Smooth muscle cell (in vitro differentiated cells): ENCODE measurements around the gene KCTD16. TPM values are rescaled to one million over a fixed set of nuclear protein-coding genes. Genes with fewer than 3 reads are reported as not detected.

Experiments used
- DNase-seq: peaks from one replicate; lab custom pipeline; 2025; ENCODE audit not compliant: unreplicated experiment; lab: John Stamatoyannopoulos, UW
- H2AFZ ChIP-seq: fragments of 200-600 bp; sonication (generic); 2 replicates; pipeline ENCODE4 v1.6.0; 2016; ENCODE audit warnings: antibody characterized with exemption, low read depth, mild to moderate bottlenecking
- H3F3A ChIP-seq: fragments of 200-600 bp; sonication (generic); 2 replicates; pipeline ENCODE4 v1.6.0; 2017; ENCODE audit warnings: antibody characterized with exemption, low read depth
- H3K27ac ChIP-seq: fragments of 200-600 bp; sonication (generic); 2 replicates; pipeline ENCODE4 v1.5.1; 2016; ENCODE audit warnings: low read depth, mild to moderate bottlenecking
- H3K27me3 ChIP-seq: fragments of 200-600 bp; sonication (generic); 2 replicates; pipeline ENCODE4 v1.6.1; 2016; ENCODE audit warnings: low read depth, mild to moderate bottlenecking
- H3K36me3 ChIP-seq: fragments of 200-600 bp; sonication (generic); 2 replicates; pipeline ENCODE4 v1.5.1; 2016; ENCODE audit warnings: low read depth
- H3K4me1 ChIP-seq: fragments of 200-600 bp; sonication (generic); 2 replicates; pipeline ENCODE4 v1.5.1; 2016; ENCODE audit warnings: low read depth
- H3K4me2 ChIP-seq: fragments of 200-600 bp; sonication (generic); 2 replicates; pipeline ENCODE4 v1.6.0; 2016; ENCODE audit warnings: mild to moderate bottlenecking
- H3K4me3 ChIP-seq: fragments of 200-600 bp; sonication (generic); 2 replicates; pipeline ENCODE4 v1.5.1; 2016; ENCODE audit warnings: mild to moderate bottlenecking
- H3K79me2 ChIP-seq: fragments of 200-600 bp; sonication (generic); 2 replicates; pipeline ENCODE4 v1.6.0; 2016; ENCODE audit warnings: low read depth, mild to moderate bottlenecking
- H3K9ac ChIP-seq: fragments of 200-600 bp; sonication (generic); 2 replicates; pipeline ENCODE4 v1.6.0; 2016; ENCODE audit warnings: low read depth
- H3K9me3 ChIP-seq: fragments of 200-600 bp; sonication (generic); replicated peaks from 2 replicates; pipeline ENCODE4 v1.5.1; 2016; ENCODE audit warnings: low read depth
- H4K20me1 ChIP-seq: fragments of 200-600 bp; sonication (generic); 2 replicates; pipeline ENCODE4 v1.6.0; 2016; ENCODE audit warnings: low read depth
- WGBS: methylation state at CpG from one replicate; pipeline ENCODE4 v1.1.7; 2016; ENCODE audit warnings: low lambda C conversion rate; 5-methylcytosine and 5-hydroxymethylcytosine counted together
- polyA plus RNA-seq: library from polyadenylated mRNA; unstranded; fragments of >200 nt; fragmentation: Nextera tagmentation; extraction: Ambion mirVana; gene quantifications from 2 replicates; pipeline ENCODE4 v1.2.1, GENCODE V29; 2016
- total RNA-seq: library from RNA; depleted of rRNA; stranded (reverse); fragments of >200 nt; gene quantifications from 2 replicates; pipeline ENCODE4 v1.2.3, GENCODE V29; 2014
- TF ChIP-seq, protein P1 (sequence below): fragments of 200-600 bp; sonication (generic); IDR thresholded peaks from 2 replicates; pipeline ENCODE4 v1.5.1; 2017; ENCODE audit warnings: borderline replicate concordance, mild to moderate bottlenecking, antibody characterized with exemption; ENCODE audit not compliant: insufficient read depth, poor library complexity, severe bottlenecking

KCTD16 gene
- total and polyA plus RNA-seq, 2 experiments from 2014 or later = 1.6 to 11.1 TPM

DNA sequence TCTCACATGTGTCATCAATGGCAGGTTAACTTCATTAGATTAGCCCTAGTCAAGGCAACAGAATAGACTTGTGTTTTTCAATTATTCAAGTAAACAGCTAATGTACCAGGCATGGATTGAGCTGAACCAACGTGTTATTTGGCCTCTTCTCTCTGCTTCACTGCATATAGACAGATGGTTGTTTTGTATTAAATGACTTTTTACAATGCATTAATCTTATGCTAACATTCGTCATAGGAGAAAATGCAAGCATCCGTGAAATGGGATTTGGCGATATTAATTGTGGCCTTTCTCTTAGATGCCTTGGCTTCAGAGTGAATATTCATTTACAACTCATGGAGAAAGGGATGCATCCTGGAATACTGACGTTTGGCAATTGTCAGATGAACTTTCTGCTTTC is 208.0 kb downstream of the KCTD16 start:
- no peak overlapping the region for H3K27ac ChIP-seq
- peaks cover 29% of the 10 kb centered on the region for H4K20me1 ChIP-seq
- no peaks in the 10 kb centered on the region for H3K9me3 ChIP-seq

DNA sequence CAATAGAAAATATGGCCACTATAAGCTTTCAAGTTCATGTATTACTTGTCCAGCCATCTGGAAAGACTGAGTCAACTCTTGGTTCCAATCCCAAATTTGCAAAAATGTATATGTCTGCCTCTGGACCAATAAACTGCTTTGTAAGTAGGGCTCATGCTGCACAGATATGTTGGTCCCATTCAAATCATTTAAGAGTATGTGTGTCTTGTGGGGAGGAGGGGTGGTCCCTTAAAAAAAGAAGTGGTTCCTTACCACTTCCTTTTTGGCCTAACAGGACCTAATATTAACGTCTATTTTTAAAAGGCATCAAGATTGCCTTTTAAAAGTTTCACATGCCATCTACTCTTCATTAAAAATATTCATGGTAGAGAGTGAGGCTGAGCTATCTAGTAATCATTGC is 214.9 kb downstream of the KCTD16 start:
- no peak for DNase-seq
- 72% methylated on average over 1 of the region's 1 CpG for WGBS
- peaks cover 15% of the 10 kb centered on the region for H4K20me1 ChIP-seq
- H3K4me1 ChIP-seq = no peaks in the 10 kb centered on the region
- no peaks in the 10 kb centered on the region for H3K9me3 ChIP-seq
- H3K27me3 ChIP-seq = no peaks in the 10 kb centered on the region
- H3K27ac ChIP-seq = no peak overlapping the region
- H3K4me2 ChIP-seq = no peak overlapping the region
- H3F3A ChIP-seq = no peaks in the 10 kb centered on the region
- H3K9ac ChIP-seq = no peak overlapping the region
- H3K4me3 ChIP-seq = no peak overlapping the region
- H3K36me3 ChIP-seq = no peaks in the 10 kb centered on the region
- no peaks in the 10 kb centered on the region for H3K79me2 ChIP-seq
- H2AFZ ChIP-seq = no peak overlapping the region
- TF ChIP-seq, protein P1, sequence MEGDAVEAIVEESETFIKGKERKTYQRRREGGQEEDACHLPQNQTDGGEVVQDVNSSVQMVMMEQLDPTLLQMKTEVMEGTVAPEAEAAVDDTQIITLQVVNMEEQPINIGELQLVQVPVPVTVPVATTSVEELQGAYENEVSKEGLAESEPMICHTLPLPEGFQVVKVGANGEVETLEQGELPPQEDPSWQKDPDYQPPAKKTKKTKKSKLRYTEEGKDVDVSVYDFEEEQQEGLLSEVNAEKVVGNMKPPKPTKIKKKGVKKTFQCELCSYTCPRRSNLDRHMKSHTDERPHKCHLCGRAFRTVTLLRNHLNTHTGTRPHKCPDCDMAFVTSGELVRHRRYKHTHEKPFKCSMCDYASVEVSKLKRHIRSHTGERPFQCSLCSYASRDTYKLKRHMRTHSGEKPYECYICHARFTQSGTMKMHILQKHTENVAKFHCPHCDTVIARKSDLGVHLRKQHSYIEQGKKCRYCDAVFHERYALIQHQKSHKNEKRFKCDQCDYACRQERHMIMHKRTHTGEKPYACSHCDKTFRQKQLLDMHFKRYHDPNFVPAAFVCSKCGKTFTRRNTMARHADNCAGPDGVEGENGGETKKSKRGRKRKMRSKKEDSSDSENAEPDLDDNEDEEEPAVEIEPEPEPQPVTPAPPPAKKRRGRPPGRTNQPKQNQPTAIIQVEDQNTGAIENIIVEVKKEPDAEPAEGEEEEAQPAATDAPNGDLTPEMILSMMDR = no peak

More for the DNA sequence above, 208.0 kb downstream of the KCTD16 start:
- H2AFZ ChIP-seq = no peak overlapping the region
- no peaks in the 10 kb centered on the region for H3K79me2 ChIP-seq
- WGBS = 93% methylated on average over 5 of the region's 5 CpGs
- no peaks in the 10 kb centered on the region for H3F3A ChIP-seq
- no peak overlapping the region for H3K9ac ChIP-seq
- H3K36me3 ChIP-seq = peaks cover 4% of the 10 kb centered on the region
- TF ChIP-seq, protein P1 = no peak
- H3K4me3 ChIP-seq = no peak overlapping the region
- no peaks in the 10 kb centered on the region for H3K27me3 ChIP-seq
- H3K4me1 ChIP-seq = no peaks in the 10 kb centered on the region
- H3K4me2 ChIP-seq = no peak overlapping the region
- DNase-seq = no peak

GRCh38 chr5:144386315-144386714 is 215.6 kb downstream of the KCTD16 start:
- H3F3A ChIP-seq = no peaks in the 10 kb centered on the region
- H3K36me3 ChIP-seq = no peaks in the 10 kb centered on the region
- H2AFZ ChIP-seq = no peak overlapping the region
- H3K9me3 ChIP-seq = no peaks in the 10 kb centered on the region
- DNase-seq = no peak
- no peaks in the 10 kb centered on the region for H3K79me2 ChIP-seq
- TF ChIP-seq, protein P1 = no peak
- 90% methylated on average over 1 of the region's 1 CpG for WGBS
- H3K27me3 ChIP-seq = no peaks in the 10 kb centered on the region
- H3K4me3 ChIP-seq = no peak overlapping the region
- no peak overlapping the region for H3K9ac ChIP-seq
- H3K4me1 ChIP-seq = no peaks in the 10 kb centered on the region
- no peak overlapping the region for H3K4me2 ChIP-seq
- H3K27ac ChIP-seq = no peak overlapping the region
- H4K20me1 ChIP-seq = peaks cover 16% of the 10 kb centered on the region

GRCh38 chr5:144390133-144390532 is 219.5 kb downstream of the KCTD16 start:
- H3K9me3 ChIP-seq = no peaks in the 10 kb centered on the region

More at GRCh38 chr5:144390133-144390532, 219.5 kb downstream of the KCTD16 start:
- TF ChIP-seq, protein P1 = peak; percentile 20
- Histone ChIP-seq H3K79me2 (no peaks in the 10 kb centered on the region), H3K9ac (no peak overlapping the region), H3K36me3 (no peaks in the 10 kb centered on the region), H3K27me3 (no peaks in the 10 kb centered on the region), H3K4me3 (no peak overlapping the region), H4K20me1 (peaks cover 49% of the 10 kb centered on the region), H3K4me1 (no peaks in the 10 kb centered on the region), H3K4me2 (no peak overlapping the region), H3F3A (no peaks in the 10 kb centered on the region), H2AFZ (no peak overlapping the region), H3K27ac (no peak overlapping the region)
- WGBS = 40% methylated on average over 1 of the region's 1 CpG
- DNase-seq = no peak
